Omental fat pad (tissue), 4 donors: ENCODE results near the gene CYBC1. TPM values are rescaled to one million over a fixed set of nuclear protein-coding genes. Genes with fewer than 3 reads are reported as not detected.

Experiments used
- ATAC-seq: fragments of 150-250 bp; one replicate; pipeline ENCODE4 v1.9.1; 2016; ENCODE audit warnings: mild to moderate bottlenecking, moderate library complexity; ENCODE audit not compliant: low FRiP score
- DNase-seq: peaks from one replicate; pipeline ENCODE4 v3.0.0-alpha.2; 2019; ENCODE audit warnings: low spot score
- total RNA-seq, 4 donors: library from RNA; depleted of rRNA; stranded (reverse); fragments of >200 nt; gene quantifications; one replicate each; pipeline ENCODE4 v1.1.0, GENCODE V29; 2016
- TF ChIP-seq, protein P1 (sequence below), 3 donors: fragments of 450-650 bp; IDR thresholded peaks; one replicate each; pipeline ENCODE4 v1.5.1; 2016 to 2017; ENCODE audit warnings: antibody characterized with exemption in 3 of 3, mild to moderate bottlenecking in 3 of 3, moderate library complexity in 2 of 3

CYBC1 gene
- total RNA-seq, 4 donors from 2014 or later, result 43.8 to 74.6 (median 68.4) TPM

DNA sequence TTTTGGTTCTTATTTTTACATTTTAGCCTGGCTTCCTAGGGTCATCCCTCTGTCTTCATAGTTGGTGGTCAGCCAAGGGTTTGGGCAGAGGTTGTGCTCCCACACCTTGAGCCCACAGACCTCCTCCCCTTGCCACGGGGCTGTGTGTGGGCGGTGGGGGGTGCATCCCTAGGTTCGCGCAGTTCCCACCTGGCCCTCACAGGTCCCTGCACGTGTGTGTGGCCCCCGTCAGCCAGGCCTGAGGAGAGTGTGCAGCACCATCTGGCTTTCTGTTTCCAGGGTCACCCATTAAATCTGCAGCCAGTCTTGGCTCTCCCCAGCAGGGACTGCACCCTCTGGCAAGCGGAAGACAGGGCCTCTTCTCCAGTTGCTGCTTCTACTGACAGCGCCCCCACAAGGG lies 18.5 kb downstream of the CYBC1 start:
- DNase-seq (no peak), ATAC-seq (no peak)
- TF ChIP-seq, protein P1, sequence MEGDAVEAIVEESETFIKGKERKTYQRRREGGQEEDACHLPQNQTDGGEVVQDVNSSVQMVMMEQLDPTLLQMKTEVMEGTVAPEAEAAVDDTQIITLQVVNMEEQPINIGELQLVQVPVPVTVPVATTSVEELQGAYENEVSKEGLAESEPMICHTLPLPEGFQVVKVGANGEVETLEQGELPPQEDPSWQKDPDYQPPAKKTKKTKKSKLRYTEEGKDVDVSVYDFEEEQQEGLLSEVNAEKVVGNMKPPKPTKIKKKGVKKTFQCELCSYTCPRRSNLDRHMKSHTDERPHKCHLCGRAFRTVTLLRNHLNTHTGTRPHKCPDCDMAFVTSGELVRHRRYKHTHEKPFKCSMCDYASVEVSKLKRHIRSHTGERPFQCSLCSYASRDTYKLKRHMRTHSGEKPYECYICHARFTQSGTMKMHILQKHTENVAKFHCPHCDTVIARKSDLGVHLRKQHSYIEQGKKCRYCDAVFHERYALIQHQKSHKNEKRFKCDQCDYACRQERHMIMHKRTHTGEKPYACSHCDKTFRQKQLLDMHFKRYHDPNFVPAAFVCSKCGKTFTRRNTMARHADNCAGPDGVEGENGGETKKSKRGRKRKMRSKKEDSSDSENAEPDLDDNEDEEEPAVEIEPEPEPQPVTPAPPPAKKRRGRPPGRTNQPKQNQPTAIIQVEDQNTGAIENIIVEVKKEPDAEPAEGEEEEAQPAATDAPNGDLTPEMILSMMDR (IDR thresholded peaks at IDR 0.05), result no peak

DNA sequence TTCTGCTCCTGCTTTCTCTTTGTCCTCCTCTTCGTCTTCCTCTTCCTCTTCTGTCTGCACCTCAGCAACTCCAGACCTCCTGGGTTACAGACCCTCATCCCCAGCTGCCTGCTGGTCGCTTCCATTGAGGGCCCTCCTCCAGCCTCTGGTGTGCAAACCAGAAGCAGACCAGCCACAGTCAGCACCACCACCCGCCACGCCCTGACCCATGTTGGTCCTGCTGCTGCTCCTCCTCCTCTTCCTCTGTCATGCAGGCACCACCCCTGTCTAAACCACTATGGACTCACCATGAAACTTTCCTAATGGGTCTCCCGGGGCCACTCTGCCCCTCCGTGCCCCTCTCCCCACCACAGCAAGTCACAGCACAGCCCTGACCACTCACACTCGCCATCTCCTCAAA lies 20.7 kb downstream of the CYBC1 start:
- TF ChIP-seq, protein P1 (IDR thresholded peaks at IDR 0.05), result no peak
- DNase-seq, result no peak
- no peak for ATAC-seq

DNA sequence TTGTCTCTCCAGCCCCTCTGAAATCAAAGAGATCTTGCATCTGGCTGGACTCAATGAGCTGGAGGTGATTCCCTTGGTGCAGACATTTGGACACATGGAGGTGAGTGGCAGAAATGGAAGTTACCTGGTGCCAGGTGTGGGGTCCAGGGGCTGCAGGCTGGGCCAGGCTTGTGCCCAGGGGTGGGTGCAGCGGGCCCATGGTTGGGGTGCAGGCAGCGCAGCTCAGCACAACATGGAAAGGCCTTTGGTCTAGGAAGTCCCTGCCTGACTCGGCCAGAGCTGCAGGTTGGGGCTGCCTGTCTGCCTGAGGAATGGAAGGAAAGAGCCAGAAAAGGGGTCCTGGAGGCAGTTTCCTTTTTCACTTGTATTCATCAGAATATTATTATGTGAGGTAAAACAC lies 22.0 kb downstream of the CYBC1 start:
- TF ChIP-seq, protein P1 (IDR thresholded peaks at IDR 0.05), result no peak
- ATAC-seq, result no peak
- DNase-seq, result no peak

DNA sequence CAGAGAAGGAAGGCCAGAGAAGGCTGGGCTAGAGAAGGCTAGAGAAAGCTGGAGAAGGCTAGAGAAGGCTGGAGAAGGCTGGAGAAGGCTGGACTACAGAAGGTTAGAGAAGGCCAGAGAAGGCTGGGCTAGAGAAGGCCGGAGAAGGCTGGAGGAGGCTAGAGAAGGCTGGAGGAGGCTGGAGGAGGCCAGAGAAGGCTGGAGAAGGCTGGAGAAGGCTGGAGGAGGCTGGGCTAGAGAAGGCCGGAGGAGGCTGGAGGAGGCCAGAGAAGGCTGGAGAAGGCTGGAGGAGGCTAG lies 25.7 kb downstream of the CYBC1 start:
- DNase-seq (no peak), ATAC-seq (no peak)
- TF ChIP-seq, protein P1 (IDR thresholded peaks at IDR 0.05), result no peak

DNA sequence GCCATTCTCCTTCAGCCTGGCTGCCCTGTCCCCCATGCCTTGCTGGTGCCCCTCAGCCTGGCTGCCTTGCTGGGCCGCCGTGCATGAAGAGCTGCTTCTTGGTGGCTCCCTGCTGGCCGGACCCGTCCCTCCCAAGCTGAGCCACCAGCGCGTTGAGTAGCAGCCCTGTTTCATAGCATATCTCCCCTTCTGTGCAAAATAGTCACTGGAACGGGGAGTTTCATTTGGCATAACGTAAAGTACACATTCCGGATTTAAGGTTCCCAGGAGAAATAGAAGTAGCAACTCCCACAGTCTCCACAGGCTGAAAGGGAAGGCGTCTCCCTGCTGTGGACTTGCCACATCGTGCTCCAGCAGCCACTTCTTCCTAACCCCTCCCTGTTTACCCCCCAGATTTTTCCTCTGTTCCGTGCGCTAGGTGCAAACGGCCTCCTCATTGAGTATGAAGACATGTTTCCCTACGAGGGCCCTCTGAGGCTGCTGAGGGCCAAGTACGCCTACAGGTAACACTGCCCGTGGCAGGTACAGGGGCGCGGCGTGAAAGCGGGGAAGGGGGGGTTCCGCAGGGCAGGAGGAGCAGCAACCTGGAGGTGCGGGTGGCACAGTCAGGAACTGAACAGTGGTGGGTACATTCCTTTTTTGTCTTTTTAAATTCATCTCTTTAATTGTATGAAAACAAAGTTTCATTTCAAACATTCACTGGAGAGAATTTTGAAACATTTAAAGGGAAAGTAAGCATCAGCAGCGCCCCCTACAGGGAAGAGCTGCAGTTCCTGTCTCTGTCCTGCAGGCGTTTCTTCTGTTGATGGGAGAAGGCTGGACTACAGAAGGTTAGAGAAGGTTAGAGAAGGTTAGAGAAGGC lies 26.3 kb downstream of the CYBC1 start:
- ATAC-seq (no peak), DNase-seq (no peak)
- TF ChIP-seq, protein P1 (IDR thresholded peaks at IDR 0.05), result peak in 1 of 3 donors; percentile 56

DNA sequence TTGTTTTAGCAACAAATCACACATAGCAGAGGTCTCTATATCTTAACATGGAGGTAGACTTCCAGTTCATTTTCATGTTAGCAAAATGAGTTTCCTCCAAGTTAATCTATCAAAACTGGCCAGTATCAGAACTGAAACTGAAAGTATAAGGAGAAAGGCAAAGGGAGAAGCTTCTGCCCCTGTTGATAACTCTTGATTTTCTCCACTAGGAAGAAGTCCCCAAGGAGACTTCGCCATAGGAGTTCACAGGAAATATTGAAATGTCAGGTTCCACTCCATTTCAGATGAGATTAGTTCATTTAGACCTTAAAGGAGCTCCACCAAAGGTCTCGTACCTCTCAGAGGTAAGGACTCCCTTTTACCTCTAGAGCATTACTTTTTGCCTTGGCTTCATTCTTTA lies 31.0 kb downstream of the CYBC1 start:
- ATAC-seq (no peak), DNase-seq (no peak)
- TF ChIP-seq, protein P1 (IDR thresholded peaks at IDR 0.05), result no peak
